DND-41 (cell line): ENCODE measurements around the gene RAI1.

Source experiments
- ATAC-seq: fragments of 200-7000 bp; cut with Tn5 transposase; 3 replicates; pipeline ENCODE4 v1.9.1; 2021; ENCODE audit warnings: low read depth; ENCODE audit not compliant: insufficient read depth
- DNase-seq: peaks from one replicate; pipeline ENCODE4 v3.0.0-alpha.2; 2020
- H2AFZ ChIP-seq: 2 replicates; pipeline ENCODE4 v1.6.0; 2012; ENCODE audit warnings: low read depth, low read length
- H3K27ac ChIP-seq: 2 replicates; pipeline ENCODE4 v1.5.1; 2012; ENCODE audit warnings: low read length, inconsistent platforms
- H3K27me3 ChIP-seq: fragments of 200-600 bp; sonication (generic); 2 replicates; pipeline ENCODE4 v1.6.0; 2012; ENCODE audit warnings: low read length, mild to moderate bottlenecking, inconsistent platforms; ENCODE audit not compliant: insufficient read depth, poor library complexity
- H3K36me3 ChIP-seq: 2 replicates; pipeline ENCODE4 v1.5.1; 2012; ENCODE audit warnings: low read length, inconsistent platforms; ENCODE audit not compliant: insufficient read depth
- H3K4me1 ChIP-seq: 2 replicates; pipeline ENCODE4 v1.5.1; 2012; ENCODE audit warnings: mild to moderate bottlenecking, low read length; ENCODE audit not compliant: insufficient read depth
- H3K4me2 ChIP-seq: 2 replicates; pipeline ENCODE4 v1.6.0; 2012; ENCODE audit warnings: mild to moderate bottlenecking, moderate library complexity, low read length, inconsistent platforms; ENCODE audit not compliant: insufficient read depth
- H3K4me3 ChIP-seq, 2 experiments: fragments of 200-600 bp in 1 of 2; shearing (Covaris generic) in 1 of 2; 2 replicates each; pipeline ENCODE4 v1.5.1; 2012 to 2016; ENCODE audit warnings: inconsistent platforms in 2 of 2, low read length in 2 of 2, mild to moderate bottlenecking in 2 of 2, low read depth in 1 of 2, moderate library complexity in 1 of 2
- H3K79me2 ChIP-seq: 2 replicates; pipeline ENCODE4 v1.6.0; 2012; ENCODE audit warnings: low read length, inconsistent platforms; ENCODE audit not compliant: insufficient read depth
- H3K9ac ChIP-seq: 2 replicates; pipeline ENCODE4 v1.6.0; 2012; ENCODE audit warnings: low read depth, mild to moderate bottlenecking, inconsistent platforms, low read length, moderate library complexity
- H3K9me3 ChIP-seq: 2 replicates; pipeline ENCODE4 v1.5.1; 2012; ENCODE audit warnings: low read length, moderate library complexity, mild to moderate bottlenecking, inconsistent platforms; ENCODE audit not compliant: insufficient read depth, severe bottlenecking
- H4K20me1 ChIP-seq: 2 replicates; pipeline ENCODE4 v1.6.0; 2012; ENCODE audit warnings: low read length; ENCODE audit not compliant: insufficient read depth
- CTCF ChIP-seq: IDR thresholded peaks from 2 replicates; pipeline ENCODE4 v1.5.1; 2012; ENCODE audit warnings: borderline replicate concordance, low read length, moderate library complexity, mild to moderate bottlenecking; ENCODE audit not compliant: poor library complexity, severe bottlenecking; ENCODE audit errors: extremely low read depth
- EZH2 ChIP-seq: IDR thresholded peaks from 3 replicates; pipeline ENCODE4 v1.6.1; 2012; ENCODE audit warnings: borderline replicate concordance, low read depth, mild to moderate bottlenecking, moderate library complexity, low read length, inconsistent platforms; ENCODE audit not compliant: severe bottlenecking

The RAI1 gene

GRCh38 chr17:17748604-17749003, 67.3 kb downstream of the RAI1 start:
- Histone ChIP-seq H3K4me2 (no peak overlapping the region), H3K27me3 (no peaks in the 10 kb centered on the region), H2AFZ (no peak overlapping the region), H3K79me2 (peaks cover 87% of the 10 kb centered on the region), H3K9ac (no peak overlapping the region), H3K27ac (no peak overlapping the region), H3K36me3 (peaks cover 11% of the 10 kb centered on the region; the same call in 1 of the 2 replicates), H4K20me1 (peaks cover 80% of the 10 kb centered on the region), H3K9me3 (no peaks in the 10 kb centered on the region), H3K4me3 (no peak overlapping the region), H3K4me1 (peaks cover 23% of the 10 kb centered on the region)
- ATAC-seq (no peak), DNase-seq (no peak)
- no peak for TF ChIP-seq EZH2
- TF ChIP-seq CTCF, result no peak

GRCh38 chr17:17749025-17749772, 67.9 kb downstream of the RAI1 start:
- Histone ChIP-seq H3K4me3 (no peak overlapping the region), H3K27ac (no peak overlapping the region), H3K4me2 (no peak overlapping the region), H3K79me2 (peaks cover 85% of the 10 kb centered on the region), H2AFZ (no peak overlapping the region), H4K20me1 (peaks cover 74% of the 10 kb centered on the region), H3K27me3 (no peaks in the 10 kb centered on the region), H3K4me1 (peaks cover 23% of the 10 kb centered on the region), H3K9me3 (no peaks in the 10 kb centered on the region), H3K9ac (no peak overlapping the region), H3K36me3 (peaks cover 11% of the 10 kb centered on the region; the same call in 1 of the 2 replicates)
- no peak for TF ChIP-seq CTCF
- no peak for TF ChIP-seq EZH2
- ATAC-seq, result no peak
- no peak for DNase-seq

- peaks cover 88% of the 10 kb centered on the region for H3K79me2 ChIP-seq
- ATAC-seq, result no peak
Observed at GRCh38 chr17:17749921-17750320, 68.7 kb downstream of the RAI1 start.

More at GRCh38 chr17:17749921-17750320, 68.7 kb downstream of the RAI1 start:
- Histone ChIP-seq H3K4me3 (no peak overlapping the region), H3K9me3 (no peaks in the 10 kb centered on the region), H3K9ac (no peak overlapping the region), H3K36me3 (peaks cover 10% of the 10 kb centered on the region), H3K27ac (no peak overlapping the region), H3K27me3 (no peaks in the 10 kb centered on the region), H3K4me1 (peaks cover 23% of the 10 kb centered on the region), H4K20me1 (peaks cover 77% of the 10 kb centered on the region), H2AFZ (no peak overlapping the region), H3K4me2 (no peak overlapping the region)
- peak; percentile 34 for DNase-seq
- TF ChIP-seq CTCF (no peak), EZH2 (no peak)
